Mesothelial cell of epicardium (in vitro differentiated cells): ENCODE data around the gene ADCY10. TPM values are rescaled to one million over a fixed set of nuclear protein-coding genes. Genes with fewer than 3 reads are reported as not detected.

Experiments
- DNase-seq, 2 experiments: peaks; one replicate each; pipeline ENCODE4 v3.0.0; 2021; ENCODE audit warnings: low spot score in 2 of 2; ENCODE audit not compliant: unreplicated experiment in 2 of 2
- H3K27ac Mint-ChIP-seq: 2 replicates; pipeline ENCODE4 v1.8.0; 2021; ENCODE audit warnings: mixed read lengths
- H3K27me3 Mint-ChIP-seq: 2 replicates; pipeline ENCODE4 v1.8.0; 2021; ENCODE audit warnings: low read depth, mixed read lengths
- H3K36me3 Mint-ChIP-seq: 2 replicates; pipeline ENCODE4 v1.8.0; 2021; ENCODE audit warnings: mixed read lengths
- H3K4me1 Mint-ChIP-seq: 2 replicates; pipeline ENCODE4 v1.8.0; 2021; ENCODE audit warnings: mixed read lengths
- H3K4me3 Mint-ChIP-seq: 2 replicates; pipeline ENCODE4 v1.8.0; 2021; ENCODE audit warnings: mild to moderate bottlenecking, moderate library complexity, mixed read lengths
- H3K9me3 Mint-ChIP-seq: 2 replicates; pipeline ENCODE4 v1.8.0; 2021; ENCODE audit warnings: mixed read lengths
- total RNA-seq: library from RNA; stranded (reverse); gene quantifications from 3 replicates; pipeline ENCODE4 v1.2.1, GENCODE V29; 2021
- TF ChIP-seq, protein P1 (sequence below): fragments of 200-600 bp; sonication (generic); IDR thresholded peaks from one replicate; pipeline ENCODE4 v1.5.0; 2021; ENCODE audit warnings: antibody characterized with exemption; ENCODE audit not compliant: unreplicated experiment

Gene ADCY10
- total RNA-seq, 1 donor from 2014 or later: 0.04 TPM

DNA sequence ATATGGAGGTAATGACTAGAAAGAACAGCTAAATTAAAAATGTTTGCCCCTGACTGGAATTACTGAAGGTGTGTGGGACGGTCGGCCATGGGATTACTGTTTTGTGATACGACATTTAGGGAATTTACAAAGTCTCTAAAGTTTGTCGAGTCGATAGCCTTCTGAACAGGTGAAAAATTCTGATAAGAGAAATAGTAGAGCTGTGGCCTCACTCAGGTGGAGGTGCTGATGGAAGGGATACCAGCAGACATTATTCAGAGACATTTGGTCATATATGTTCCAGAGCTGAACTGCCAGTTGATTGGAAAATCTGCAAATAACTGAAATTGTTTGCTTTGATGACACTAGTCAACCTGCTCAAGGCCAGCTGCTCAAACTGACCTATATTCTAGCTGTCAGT is 71.1 kb downstream of the ADCY10 start:
- no peaks in the 10 kb centered on the region for H3K9me3 Mint-ChIP-seq
- no peaks in the 10 kb centered on the region for H3K36me3 Mint-ChIP-seq
- H3K4me3 Mint-ChIP-seq: no peak overlapping the region
- no peaks in the 10 kb centered on the region for H3K4me1 Mint-ChIP-seq
- TF ChIP-seq, protein P1, sequence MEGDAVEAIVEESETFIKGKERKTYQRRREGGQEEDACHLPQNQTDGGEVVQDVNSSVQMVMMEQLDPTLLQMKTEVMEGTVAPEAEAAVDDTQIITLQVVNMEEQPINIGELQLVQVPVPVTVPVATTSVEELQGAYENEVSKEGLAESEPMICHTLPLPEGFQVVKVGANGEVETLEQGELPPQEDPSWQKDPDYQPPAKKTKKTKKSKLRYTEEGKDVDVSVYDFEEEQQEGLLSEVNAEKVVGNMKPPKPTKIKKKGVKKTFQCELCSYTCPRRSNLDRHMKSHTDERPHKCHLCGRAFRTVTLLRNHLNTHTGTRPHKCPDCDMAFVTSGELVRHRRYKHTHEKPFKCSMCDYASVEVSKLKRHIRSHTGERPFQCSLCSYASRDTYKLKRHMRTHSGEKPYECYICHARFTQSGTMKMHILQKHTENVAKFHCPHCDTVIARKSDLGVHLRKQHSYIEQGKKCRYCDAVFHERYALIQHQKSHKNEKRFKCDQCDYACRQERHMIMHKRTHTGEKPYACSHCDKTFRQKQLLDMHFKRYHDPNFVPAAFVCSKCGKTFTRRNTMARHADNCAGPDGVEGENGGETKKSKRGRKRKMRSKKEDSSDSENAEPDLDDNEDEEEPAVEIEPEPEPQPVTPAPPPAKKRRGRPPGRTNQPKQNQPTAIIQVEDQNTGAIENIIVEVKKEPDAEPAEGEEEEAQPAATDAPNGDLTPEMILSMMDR: no peak
- no peaks in the 10 kb centered on the region for H3K27me3 Mint-ChIP-seq
- no peak for DNase-seq
- no peak overlapping the region for H3K27ac Mint-ChIP-seq

DNA sequence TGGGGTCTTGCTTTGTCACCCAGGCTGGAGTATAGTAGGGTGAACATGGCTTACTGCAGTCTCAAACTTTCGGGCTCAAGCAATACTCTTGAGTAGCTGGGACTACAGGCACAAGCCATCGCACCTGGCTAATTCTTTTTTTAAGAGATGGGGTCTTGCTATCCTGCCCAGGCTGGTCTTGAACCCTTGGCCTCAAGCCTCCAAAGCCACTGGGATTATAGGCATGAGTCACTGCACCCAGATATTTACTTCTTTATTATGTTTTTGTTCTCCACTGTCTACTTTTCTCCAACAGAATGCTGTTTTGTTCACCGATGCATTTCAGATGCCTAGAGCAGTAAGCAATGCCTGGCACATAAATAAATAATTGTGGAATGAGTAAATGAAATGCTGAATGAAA is 72.4 kb downstream of the ADCY10 start:
- Mint-ChIP-seq H3K27ac (no peak overlapping the region), H3K4me3 (no peak overlapping the region), H3K9me3 (no peaks in the 10 kb centered on the region), H3K4me1 (no peaks in the 10 kb centered on the region), H3K36me3 (no peaks in the 10 kb centered on the region), H3K27me3 (no peaks in the 10 kb centered on the region)
- TF ChIP-seq, protein P1: no peak
- no peak for DNase-seq

DNA sequence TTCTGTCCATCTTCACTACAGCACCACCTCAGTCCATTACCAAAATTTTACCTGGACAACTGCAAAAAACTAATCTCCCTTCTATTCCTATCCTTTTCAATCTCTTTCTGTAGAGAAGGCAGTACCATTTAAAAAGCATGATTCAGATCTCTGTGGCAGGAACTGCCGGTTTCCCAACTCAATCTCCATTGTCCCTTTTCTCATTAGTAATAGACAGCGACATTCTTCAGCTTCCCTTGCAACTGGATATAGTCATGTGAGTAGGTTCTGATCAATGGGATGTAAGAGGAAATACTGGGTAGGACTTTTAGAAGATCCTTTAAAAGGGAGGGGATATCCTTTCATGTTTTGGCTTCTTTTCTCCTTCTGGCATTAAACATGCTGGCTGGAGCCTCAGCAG is 74.9 kb downstream of the ADCY10 start:
- no peaks in the 10 kb centered on the region for H3K4me1 Mint-ChIP-seq
- H3K27me3 Mint-ChIP-seq: no peaks in the 10 kb centered on the region
- H3K36me3 Mint-ChIP-seq: no peaks in the 10 kb centered on the region
- no peak for DNase-seq
- TF ChIP-seq, protein P1: no peak
- H3K27ac Mint-ChIP-seq: no peak overlapping the region
- no peaks in the 10 kb centered on the region for H3K9me3 Mint-ChIP-seq
- no peak overlapping the region for H3K4me3 Mint-ChIP-seq

DNA sequence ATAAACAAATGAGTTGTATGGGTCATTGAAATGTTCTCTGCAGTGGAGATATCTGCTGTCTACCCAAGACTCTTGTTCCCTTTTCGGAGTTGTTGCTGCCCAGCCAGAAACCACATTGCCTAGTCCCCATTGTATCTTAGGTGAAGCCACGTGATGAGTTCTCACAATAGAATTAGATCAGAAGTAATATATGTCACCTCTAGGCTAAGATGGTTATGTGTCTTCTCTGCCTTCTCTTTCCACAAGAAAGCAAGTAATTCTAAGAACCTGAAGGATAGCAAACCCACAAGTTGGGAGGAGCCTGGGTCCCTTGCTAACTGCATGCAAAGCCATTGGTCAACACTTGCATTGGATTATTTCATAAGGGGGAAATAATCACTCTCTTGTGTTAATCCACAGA is 76.6 kb downstream of the ADCY10 start:
- Mint-ChIP-seq H3K36me3 (no peaks in the 10 kb centered on the region), H3K27ac (no peak overlapping the region), H3K9me3 (no peaks in the 10 kb centered on the region)

DNA sequence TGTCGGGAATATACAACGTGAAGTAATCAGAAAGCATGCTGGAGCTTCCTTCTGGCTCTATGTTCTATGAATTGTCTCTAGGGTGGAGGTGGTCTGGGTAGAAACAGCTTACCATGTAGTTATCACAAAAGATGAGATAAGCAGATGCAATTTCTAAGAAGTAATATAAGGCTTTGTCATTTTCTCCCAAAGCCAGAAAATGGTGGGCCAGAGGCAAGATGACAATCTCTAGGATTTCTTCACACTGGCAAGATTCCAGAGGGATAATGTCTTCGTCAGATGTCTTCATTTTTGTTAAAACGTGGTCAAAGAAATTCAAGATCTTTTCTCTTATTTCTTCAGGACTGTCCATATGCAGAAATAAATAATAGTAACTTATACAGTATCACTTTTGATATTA is 77.7 kb downstream of the ADCY10 start:
- H3K36me3 Mint-ChIP-seq: no peaks in the 10 kb centered on the region
- H3K4me3 Mint-ChIP-seq: no peak overlapping the region
- DNase-seq: no peak
- H3K27ac Mint-ChIP-seq: no peak overlapping the region
- no peaks in the 10 kb centered on the region for H3K9me3 Mint-ChIP-seq
- H3K27me3 Mint-ChIP-seq: no peaks in the 10 kb centered on the region
- H3K4me1 Mint-ChIP-seq: no peaks in the 10 kb centered on the region
- TF ChIP-seq, protein P1: no peak

More for the DNA sequence above, 76.6 kb downstream of the ADCY10 start:
- Mint-ChIP-seq H3K27me3 (no peaks in the 10 kb centered on the region), H3K4me1 (no peaks in the 10 kb centered on the region), H3K4me3 (no peak overlapping the region)
- TF ChIP-seq, protein P1: no peak
- DNase-seq: no peak

DNA sequence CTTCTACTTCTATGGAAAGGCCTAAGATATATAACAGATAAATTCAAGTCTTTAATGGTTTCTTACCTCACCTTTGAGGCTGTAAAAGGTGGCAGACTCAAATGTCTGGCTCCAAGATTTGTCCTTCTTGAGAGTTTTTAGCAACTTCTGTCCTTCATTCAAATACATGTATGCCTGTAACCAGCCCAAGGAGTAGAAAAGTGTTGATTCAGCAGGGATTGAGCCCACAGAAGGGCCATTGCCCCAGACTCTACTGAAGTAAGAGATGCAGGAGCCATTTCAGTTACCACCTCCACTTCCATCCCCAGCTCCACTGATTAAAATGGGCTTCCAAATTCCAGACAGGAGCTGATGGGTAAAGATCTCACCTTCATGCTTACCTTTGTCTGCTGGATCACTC is 80.0 kb downstream of the ADCY10 start:
- TF ChIP-seq, protein P1: no peak
- H3K27ac Mint-ChIP-seq: no peak overlapping the region
- H3K27me3 Mint-ChIP-seq: no peaks in the 10 kb centered on the region
- no peaks in the 10 kb centered on the region for H3K9me3 Mint-ChIP-seq
- no peaks in the 10 kb centered on the region for H3K36me3 Mint-ChIP-seq
- DNase-seq: no peak
- no peak overlapping the region for H3K4me3 Mint-ChIP-seq
- peaks cover 7% of the 10 kb centered on the region for H3K4me1 Mint-ChIP-seq
